Choroid plexus epithelial cell (primary cell): Measurements from ENCODE around the gene RPS26.

ENCODE experiments used
- DNase-seq: peaks from one replicate; pipeline ENCODE4 v3.0.0-alpha.2; 2010; ENCODE audit warnings: low read depth
- H3K4me3 ChIP-seq: 2 replicates; pipeline ENCODE4 v1.5.1; 2011; ENCODE audit warnings: low read depth, mild to moderate bottlenecking, control low read depth, low read length, moderate library complexity
- CTCF ChIP-seq: conservative IDR thresholded peaks from 2 replicates; pipeline ENCODE4 v1.5.1; 2011; ENCODE audit warnings: low read depth, mild to moderate bottlenecking, control low read depth, inconsistent platforms, low read length, moderate library complexity

Gene RPS26

GRCh38 chr12:56081393-56082347 lies 40.0 kb downstream of the RPS26 start:
- no peak for DNase-seq
- H3K4me3 ChIP-seq: no peak overlapping the region
- no peak for TF ChIP-seq CTCF

- DNase-seq: no peak
- no peak for TF ChIP-seq CTCF
- H3K4me3 ChIP-seq: no peak overlapping the region
Observed at GRCh38 chr12:56082382-56082781, 40.7 kb downstream of the RPS26 start.

- TF ChIP-seq CTCF: no peak
- no peak overlapping the region for H3K4me3 ChIP-seq
- DNase-seq: no peak
Observed at GRCh38 chr12:56082967-56083366, 41.2 kb downstream of the RPS26 start.

- peak; percentile 15 for DNase-seq
- TF ChIP-seq CTCF: peak; percentile 58
- H3K4me3 ChIP-seq: no peak overlapping the region
Observed at GRCh38 chr12:56084958-56085543, 43.3 kb downstream of the RPS26 start.

- TF ChIP-seq CTCF: no peak
Observed at GRCh38 chr12:56086096-56086495, 44.4 kb downstream of the RPS26 start.

GRCh38 chr12:56086608-56087007 lies 44.9 kb downstream of the RPS26 start:
- TF ChIP-seq CTCF: no peak
- DNase-seq: no peak
- H3K4me3 ChIP-seq: no peak overlapping the region

More at GRCh38 chr12:56086096-56086495, 44.4 kb downstream of the RPS26 start:
- no peak overlapping the region for H3K4me3 ChIP-seq
- DNase-seq: no peak

GRCh38 chr12:56087220-56087619 lies 45.5 kb downstream of the RPS26 start:
- TF ChIP-seq CTCF: no peak
- no peak overlapping the region for H3K4me3 ChIP-seq
- DNase-seq: no peak
